Measurements from ENCODE around the gene YLPM1. TPM values are rescaled to one million over a fixed set of nuclear protein-coding genes. Genes with fewer than 3 reads are reported as not detected.

The YLPM1 gene
- polyA plus RNA-seq, 1 of the 3 experiments (the other 2 are of a cell fraction) = 14.0 TPM

GRCh38 chr14:74841230-74842207 lies 78.4 kb downstream of the YLPM1 start:
- H3K27ac ChIP-seq (ENCODE audit: low read depth in 2 of 2, low read length in 1 of 2) = peak overlapping the region in 1 of 2 experiments; percentile 34; a peak in 2 of 4 replicates
- WGBS (ENCODE audit: low lambda C conversion rate) = 99% methylated on average over 4 of the region's 4 CpGs
- no peak for TF ChIP-seq RCOR1 (IDR thresholded peaks at IDR 0.05; ENCODE audit: low read length)
- no peak for TF ChIP-seq CHD2 (IDR thresholded peaks at IDR 0.05; ENCODE audit: low read length, partially characterized antibody)
- TF ChIP-seq JUND (IDR thresholded peaks at IDR 0.05) = no peak
- no peak for TF ChIP-seq CTCF (IDR thresholded peaks at IDR 0.05)
- TF ChIP-seq USF2 (IDR thresholded peaks at IDR 0.05; ENCODE audit: borderline replicate concordance, low read depth, low read length) = no peak
- TF ChIP-seq NFIC (IDR thresholded peaks at IDR 0.05; ENCODE audit: borderline replicate concordance) = no peak
- TF ChIP-seq TAF1 (IDR thresholded peaks at IDR 0.05; ENCODE audit: borderline replicate concordance, low read depth, low read length) = no peak
- no peak for TF ChIP-seq FOXJ3 (CRISPR knock-in tag; IDR thresholded peaks at IDR 0.05)
- no peak for TF ChIP-seq POLR2AphosphoS5 (IDR thresholded peaks at IDR 0.05; ENCODE audit: low read depth, low read length)
- no peak for TF ChIP-seq REST (IDR thresholded peaks at IDR 0.05; ENCODE audit: low read depth, low read length)
- TF ChIP-seq MEF2A (IDR thresholded peaks at IDR 0.05; ENCODE audit: borderline replicate concordance, low read depth) = no peak
- TF ChIP-seq GABPA (IDR thresholded peaks at IDR 0.05; ENCODE audit: low read depth) = no peak
- TF ChIP-seq TCF12 (IDR thresholded peaks at IDR 0.05) = no peak
- H3K9ac ChIP-seq = no peak overlapping the region
- CTCF ChIA-PET = interaction anchor here (1.5 to 2.1 kb wide), 4 partner anchors 11 to 64 kb away, joined by 3 to 11 read pairs (median 6); no protein-coding TSS in a partner anchor
- POLR2A ChIA-PET = interaction anchor here (0.7 kb wide), 1 partner anchor 221 kb away, joined by 3 read pairs; no protein-coding TSS in a partner anchor
- no peak overlapping the region for H3K4me2 ChIP-seq
- no peaks in the 10 kb centered on the region for H3K79me2 ChIP-seq (ENCODE audit: insufficient read depth)
- no peaks in the 10 kb centered on the region; the same call in 1 of the 2 replicates for H3K9me2 ChIP-seq
- H3K36me3 ChIP-seq (replicated peaks in 1 of 2; ENCODE audit: control insufficient read depth in 1 of 2, insufficient read depth in 2 of 2, low read length in 1 of 2) = peaks cover 29 to 30% of the 10 kb centered on the region in 2 experiments
- H3F3A ChIP-seq (replicated peaks; ENCODE audit: insufficient read depth) = peaks cover 27% of the 10 kb centered on the region
- no peak overlapping the region for H3K4me3 ChIP-seq (ENCODE audit: low read depth in 2 of 2, low read length in 1 of 2)
- peaks cover 14 to 41% of the 10 kb centered on the region in 2 experiments; a peak in 3 of 4 replicates for H3K4me1 ChIP-seq (ENCODE audit: control insufficient read depth in 1 of 2, insufficient read depth in 2 of 2, low read depth in 1 of 2, low read length in 1 of 2)
- no peaks in the 10 kb centered on the region for H3K9me3 ChIP-seq
- no peak for DNase-seq
- H3K27me3 ChIP-seq (ENCODE audit: insufficient read depth) = no peaks in the 10 kb centered on the region
- H2AFZ ChIP-seq (ENCODE audit: low read depth) = no peak overlapping the region
- no peaks in the 10 kb centered on the region for H4K20me1 ChIP-seq (ENCODE audit: insufficient read depth)
